Activated CD8-positive, alpha-beta T cell treated with anti-CD3 and anti-CD28 coated beads for 36 hours (primary cell): ENCODE data around the gene BSCL2. TPM values are rescaled to one million over a fixed set of nuclear protein-coding genes. Genes with fewer than 3 reads are reported as not detected.

Source experiments
- ATAC-seq: fragments of 200-7000 bp; cut with Tn5 transposase; one replicate; pipeline ENCODE4 v1.10.0; 2021; ENCODE audit warnings: mild to moderate bottlenecking, moderate library complexity
- CTCF ChIA-PET: fragments of 350-600 bp; sonication (Branson Sonifier 250); formaldehyde crosslinking; loops from one replicate; lab custom pipeline; 2021; ENCODE audit warnings: antibody characterized with exemption; lab: Charles Lee
- POLR2A ChIA-PET: fragments of 350-600 bp; sonication (Branson Sonifier 250); formaldehyde crosslinking; loops from one replicate; lab custom pipeline; 2021; ENCODE audit warnings: antibody characterized with exemption; lab: Charles Lee
- DNase-seq: peaks from one replicate; pipeline ENCODE4 v3.0.0-alpha.2; 2020
- H3K27ac Mint-ChIP-seq: one replicate; pipeline ENCODE4 v1.8.0; 2021; ENCODE audit warnings: mild to moderate bottlenecking, mixed read lengths
- H3K27me3 Mint-ChIP-seq: one replicate; pipeline ENCODE4 v1.8.0; 2021; ENCODE audit warnings: mixed read lengths
- H3K36me3 Mint-ChIP-seq: one replicate; pipeline ENCODE4 v1.8.0; 2021; ENCODE audit warnings: low read depth, mixed read lengths
- H3K4me1 Mint-ChIP-seq: one replicate; pipeline ENCODE4 v1.8.0; 2021; ENCODE audit warnings: low read depth, mixed read lengths
- H3K4me3 Mint-ChIP-seq: one replicate; pipeline ENCODE4 v1.8.0; 2021; ENCODE audit warnings: mild to moderate bottlenecking, moderate library complexity, mixed read lengths
- H3K9me3 Mint-ChIP-seq: one replicate; pipeline ENCODE4 v1.8.0; 2021; ENCODE audit warnings: mixed read lengths
- CTCF ChIP-seq: fragments of 200-600 bp; IDR thresholded peaks from one replicate; pipeline ENCODE4 v1.8.0; 2022; ENCODE audit warnings: antibody characterized with exemption, mild to moderate bottlenecking
- intact Hi-C: fragments of 100-400 bp; cut with micrococcal nuclease; formaldehyde crosslinking; loops from one replicate; pipeline ENCODE4 v1.10.0; 2022
- total RNA-seq, 2 experiments: library from RNA; stranded (reverse); gene quantifications; one replicate each; pipeline ENCODE4 v1.2.3, GENCODE V29; 2021

The BSCL2 gene
- total RNA-seq, 2 experiments from 2014 or later = 22.1 to 24.1 TPM

- intact Hi-C loops = loop anchor here (5.0 kb wide), 1 partner anchor 36 kb away; the partner anchor contains the start of gene POLR2G
- ATAC-seq (no peak), DNase-seq (peak; percentile 26)
- peak overlapping the region; percentile 95 for H3K4me3 Mint-ChIP-seq
- peaks cover 46% of the 10 kb centered on the region for H3K4me1 Mint-ChIP-seq
- peaks cover 64% of the 10 kb centered on the region for H3K36me3 Mint-ChIP-seq
- TF ChIP-seq CTCF = no peak
- H3K27ac Mint-ChIP-seq = peak overlapping the region; percentile 99
- H3K27me3 Mint-ChIP-seq = no peaks in the 10 kb centered on the region
- H3K9me3 Mint-ChIP-seq = no peaks in the 10 kb centered on the region
- ChIA-PET CTCF (interaction anchor here (0.6 to 2.3 kb wide), 10 partner anchors 17 to 154 kb away, joined by 3 to 11 read pairs (median 3); partner anchors contain the start of genes SLC3A2, TAF6L and ZBTB3), POLR2A (interaction anchor here (0.7 to 7.5 kb wide), 17 partner anchors 10 to 155 kb away, joined by 3 to 75 read pairs (median 4); partner anchors contain the start of genes BSCL2, INTS5, LBHD1 and SLC3A2)
These were observed 19.1 kb upstream of the BSCL2 start for GRCh38 chr11:62726156-62726914.

GRCh38 chr11:62725646-62726045 is 18.4 kb upstream of the BSCL2 start:
- TF ChIP-seq CTCF = no peak
- Mint-ChIP-seq H3K36me3 (peaks cover 68% of the 10 kb centered on the region), H3K4me3 (peak overlapping the region; percentile 95), H3K9me3 (no peaks in the 10 kb centered on the region), H3K27me3 (no peaks in the 10 kb centered on the region), H3K4me1 (peaks cover 48% of the 10 kb centered on the region), H3K27ac (peak overlapping the region; percentile 99)
- CTCF ChIA-PET = interaction anchor here (0.6 to 2.3 kb wide), 4 partner anchors 28 to 61 kb away, joined by 3 to 7 read pairs (median 3); partner anchors contain the start of gene ZBTB3
- DNase-seq = no peak
- intact Hi-C loops = loop anchor here (5.0 kb wide), 1 partner anchor 37 kb away; the partner anchor contains the start of gene POLR2G
- no peak for ATAC-seq
- POLR2A ChIA-PET = interaction anchor here (0.9 to 7.5 kb wide), 8 partner anchors 9 to 129 kb away, joined by 3 to 75 read pairs (median 10); partner anchors contain the start of gene ZBTB3

DNA sequence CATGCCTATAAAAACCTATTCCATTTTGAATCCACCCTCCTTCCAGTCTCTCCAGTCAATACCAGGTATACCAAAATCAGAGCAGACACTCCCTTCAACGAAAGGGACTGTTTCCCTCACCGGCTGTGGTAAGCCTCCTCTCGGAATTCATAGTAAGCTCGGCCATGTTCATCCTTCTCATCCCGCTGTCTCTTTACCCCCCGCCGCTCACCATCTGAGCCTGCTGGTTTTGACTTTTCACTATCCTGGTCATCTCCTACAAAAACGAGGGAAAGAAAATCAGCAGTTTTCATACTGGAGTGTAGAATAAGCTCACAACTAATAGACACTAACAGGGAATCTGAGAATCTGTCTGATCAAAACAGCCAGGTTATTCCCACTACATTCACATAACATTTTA is 16.9 kb upstream of the BSCL2 start:
- Mint-ChIP-seq H3K9me3 (no peaks in the 10 kb centered on the region), H3K27ac (peak overlapping the region; percentile 54), H3K36me3 (peaks cover 76% of the 10 kb centered on the region), H3K4me3 (peak overlapping the region; percentile 95), H3K4me1 (peaks cover 46% of the 10 kb centered on the region), H3K27me3 (no peaks in the 10 kb centered on the region)
- no peak for DNase-seq
- POLR2A ChIA-PET = interaction anchor here (0.6 to 7.5 kb wide), 15 partner anchors 8 to 157 kb away, joined by 3 to 75 read pairs (median 4); partner anchors contain the start of genes C11orf98, CSKMT, LBHD1 and POLR2G
- no peak for TF ChIP-seq CTCF
- CTCF ChIA-PET = interaction anchor here (1.0 to 2.3 kb wide), 6 partner anchors 9 to 62 kb away, joined by 3 to 10 read pairs (median 4); no protein-coding TSS in a partner anchor
- intact Hi-C loops = no loop called here
- ATAC-seq = no peak

- Mint-ChIP-seq H3K27ac (peak overlapping the region; percentile 74), H3K4me1 (peaks cover 48% of the 10 kb centered on the region), H3K36me3 (peaks cover 86% of the 10 kb centered on the region), H3K9me3 (no peaks in the 10 kb centered on the region), H3K27me3 (no peaks in the 10 kb centered on the region), H3K4me3 (no peak overlapping the region)
- CTCF ChIA-PET = interaction anchor here (0.6 kb wide), 1 partner anchor 16 kb away, joined by 3 read pairs; no protein-coding TSS in a partner anchor
- ATAC-seq (no peak), DNase-seq (no peak)
- TF ChIP-seq CTCF = no peak
- POLR2A ChIA-PET = no interaction called here
- intact Hi-C loops = no loop called here
These were observed 14.8 kb upstream of the BSCL2 start for GRCh38 chr11:62721994-62722393.
